Naive thymus-derived CD4-positive, alpha-beta T cell (primary cell): ENCODE results near the gene SH3RF3. TPM values are rescaled to one million over a fixed set of nuclear protein-coding genes. Genes with fewer than 3 reads are reported as not detected.

Source experiments
- ATAC-seq: fragments of 150-1000 bp; cut with Tn5 transposase; 2 replicates; pipeline ENCODE4 v1.10.0; 2021; ENCODE audit warnings: mild to moderate bottlenecking, moderate library complexity
- CTCF ChIA-PET: fragments of 350-600 bp; sonication (Branson Sonifier 250); formaldehyde crosslinking; loops from one replicate; lab custom pipeline; 2021; ENCODE audit warnings: antibody characterized with exemption; lab: Charles Lee
- POLR2A ChIA-PET: fragments of 350-600 bp; sonication (Branson Sonifier 250); formaldehyde crosslinking; loops from one replicate; lab custom pipeline; 2021; ENCODE audit warnings: antibody characterized with exemption, inconsistent platforms; lab: Charles Lee
- DNase-seq, 9 donors: peaks; one replicate each; pipeline versions ENCODE4 v3.0.0 to v3.0.0-alpha.2; 2020 to 2022; ENCODE audit warnings: mixed read lengths in 1 of 9
- H3K27ac ChIP-seq: one replicate; pipeline ENCODE4 v1.7.0; 2013; ENCODE audit warnings: mild to moderate bottlenecking, low read depth, low read length, moderate library complexity
- H3K27me3 ChIP-seq, 2 donors: one replicate each; pipeline ENCODE4 v1.7.0; 2013; ENCODE audit warnings: low read length in 2 of 2, mild to moderate bottlenecking in 2 of 2, moderate library complexity in 2 of 2; ENCODE audit not compliant: control insufficient read depth in 2 of 2, insufficient read depth in 2 of 2
- H3K36me3 ChIP-seq, 3 experiments: 1 replicate in 2 of 3; 2 replicates in 1 of 3; pipeline ENCODE4 v1.7.0; 2013; ENCODE audit warnings: low read length in 3 of 3, mild to moderate bottlenecking in 3 of 3, moderate library complexity in 1 of 3; ENCODE audit not compliant: insufficient read depth in 3 of 3, control insufficient read depth in 2 of 3
- H3K4me1 ChIP-seq, 2 donors: one replicate each; pipeline ENCODE4 v1.7.0; 2013; ENCODE audit warnings: low read length in 2 of 2, mild to moderate bottlenecking in 2 of 2, moderate library complexity in 1 of 2; ENCODE audit not compliant: control insufficient read depth in 2 of 2, insufficient read depth in 2 of 2
- H3K4me3 ChIP-seq: 2 replicates; pipeline ENCODE4 v1.7.0; 2013; ENCODE audit warnings: mild to moderate bottlenecking, low read length
- H3K9me3 ChIP-seq, 3 experiments: 1 replicate in 2 of 3; 2 replicates in 1 of 3; pipeline ENCODE4 v1.7.0; 2013; ENCODE audit warnings: low read length in 3 of 3; ENCODE audit not compliant: control insufficient read depth in 2 of 3
- H3K27ac Mint-ChIP-seq, 9 donors: one replicate each; pipeline ENCODE4 v1.8.0; 2020 to 2022; ENCODE audit warnings: mixed read lengths in 9 of 9, mild to moderate bottlenecking in 8 of 9, moderate library complexity in 5 of 9, inconsistent platforms in 2 of 9
- H3K27me3 Mint-ChIP-seq, 5 donors: one replicate each; pipeline ENCODE4 v1.8.0; 2021 to 2022; ENCODE audit warnings: mixed read lengths in 5 of 5, mild to moderate bottlenecking in 1 of 5
- H3K36me3 Mint-ChIP-seq, 5 donors: one replicate each; pipeline ENCODE4 v1.8.0; 2020 to 2022; ENCODE audit warnings: mixed read lengths in 5 of 5, mild to moderate bottlenecking in 3 of 5, inconsistent platforms in 1 of 5
- H3K4me1 Mint-ChIP-seq, 7 donors: one replicate each; pipeline ENCODE4 v1.8.0; 2020 to 2022; ENCODE audit warnings: mixed read lengths in 7 of 7, mild to moderate bottlenecking in 3 of 7, inconsistent platforms in 1 of 7
- H3K4me3 Mint-ChIP-seq, 10 donors: one replicate each; pipeline ENCODE4 v1.8.0; 2020 to 2022; ENCODE audit warnings: mild to moderate bottlenecking in 10 of 10, mixed read lengths in 10 of 10, moderate library complexity in 6 of 10, inconsistent platforms in 2 of 10
- H3K9me3 Mint-ChIP-seq, 11 donors: one replicate each; pipeline ENCODE4 v1.8.0; 2020 to 2022; ENCODE audit warnings: mixed read lengths in 11 of 11, mild to moderate bottlenecking in 4 of 11, inconsistent platforms in 1 of 11, moderate library complexity in 1 of 11
- intact Hi-C, 2 donors: fragments of 100-400 bp; cut with micrococcal nuclease; formaldehyde crosslinking; loops; one replicate each; pipeline ENCODE4 v1.15.1; 2023
- polyA plus RNA-seq, 2 donors: library from polyadenylated mRNA; unstranded; fragments of 300-500 nt; fragmentation: Illumina TruSeq; gene quantifications; one replicate each; pipeline ENCODE4 v1.2.3, GENCODE V29; 2021
- total RNA-seq, 6 experiments: library from RNA in 5 of 6; stranded (reverse) in 5 of 6; gene quantifications; 1 replicate in 5 of 6; 2 replicates in 1 of 6; pipeline ENCODE4 v1.2.3 and lab custom pipeline; 2021 to 2026

Gene SH3RF3
- total and polyA plus RNA-seq, 7 experiments from 2014 or later, result 0.19 to 11.5 (median 4.8) TPM

GRCh38 chr2:109481599-109481998 is 352.6 kb downstream of the SH3RF3 start:
- H3K4me1 ChIP-seq, result no peaks in the 10 kb centered on the region
- no peaks in the 10 kb centered on the region for H3K9me3 ChIP-seq
- H3K9me3 Mint-ChIP-seq, result no peaks in the 10 kb centered on the region
- H3K36me3 ChIP-seq, result no peaks in the 10 kb centered on the region
- H3K27ac Mint-ChIP-seq, result no peak overlapping the region
- H3K4me1 Mint-ChIP-seq, result peaks cover 0 to 3% (median 0%) of the 10 kb centered on the region in 7 donors
- ChIA-PET CTCF (no interaction called here), POLR2A (no interaction called here)
- intact Hi-C loops, result no loop called here
- H3K27me3 Mint-ChIP-seq, result peaks cover 0 to 4% (median 0%) of the 10 kb centered on the region in 5 donors
- no peaks in the 10 kb centered on the region for H3K27me3 ChIP-seq
- no peak for ATAC-seq
- peaks cover 0 to 23% (median 0%) of the 10 kb centered on the region in 5 donors for H3K36me3 Mint-ChIP-seq
- no peak overlapping the region for H3K4me3 Mint-ChIP-seq
- no peak overlapping the region for H3K27ac ChIP-seq
- no peak for DNase-seq
- no peak overlapping the region for H3K4me3 ChIP-seq

GRCh38 chr2:109482361-109482861 is 353.4 kb downstream of the SH3RF3 start:
- Mint-ChIP-seq H3K36me3 (peaks cover 0 to 28% (median 0%) of the 10 kb centered on the region in 5 donors), H3K27ac (peak overlapping the region in 2 of 9 donors; percentile 4 to 25), H3K9me3 (no peaks in the 10 kb centered on the region), H3K27me3 (peaks cover 0 to 4% (median 0%) of the 10 kb centered on the region in 5 donors), H3K4me1 (peaks cover 0 to 3% (median 0%) of the 10 kb centered on the region in 7 donors), H3K4me3 (no peak overlapping the region)
- H3K27me3 ChIP-seq, result no peaks in the 10 kb centered on the region
- no peaks in the 10 kb centered on the region for H3K4me1 ChIP-seq
- no peaks in the 10 kb centered on the region for H3K9me3 ChIP-seq
- no peak overlapping the region for H3K27ac ChIP-seq
- ChIA-PET CTCF (no interaction called here), POLR2A (no interaction called here)
- no peaks in the 10 kb centered on the region for H3K36me3 ChIP-seq
- DNase-seq (no peak), ATAC-seq (no peak)
- intact Hi-C loops, result no loop called here
- H3K4me3 ChIP-seq, result no peak overlapping the region

DNA sequence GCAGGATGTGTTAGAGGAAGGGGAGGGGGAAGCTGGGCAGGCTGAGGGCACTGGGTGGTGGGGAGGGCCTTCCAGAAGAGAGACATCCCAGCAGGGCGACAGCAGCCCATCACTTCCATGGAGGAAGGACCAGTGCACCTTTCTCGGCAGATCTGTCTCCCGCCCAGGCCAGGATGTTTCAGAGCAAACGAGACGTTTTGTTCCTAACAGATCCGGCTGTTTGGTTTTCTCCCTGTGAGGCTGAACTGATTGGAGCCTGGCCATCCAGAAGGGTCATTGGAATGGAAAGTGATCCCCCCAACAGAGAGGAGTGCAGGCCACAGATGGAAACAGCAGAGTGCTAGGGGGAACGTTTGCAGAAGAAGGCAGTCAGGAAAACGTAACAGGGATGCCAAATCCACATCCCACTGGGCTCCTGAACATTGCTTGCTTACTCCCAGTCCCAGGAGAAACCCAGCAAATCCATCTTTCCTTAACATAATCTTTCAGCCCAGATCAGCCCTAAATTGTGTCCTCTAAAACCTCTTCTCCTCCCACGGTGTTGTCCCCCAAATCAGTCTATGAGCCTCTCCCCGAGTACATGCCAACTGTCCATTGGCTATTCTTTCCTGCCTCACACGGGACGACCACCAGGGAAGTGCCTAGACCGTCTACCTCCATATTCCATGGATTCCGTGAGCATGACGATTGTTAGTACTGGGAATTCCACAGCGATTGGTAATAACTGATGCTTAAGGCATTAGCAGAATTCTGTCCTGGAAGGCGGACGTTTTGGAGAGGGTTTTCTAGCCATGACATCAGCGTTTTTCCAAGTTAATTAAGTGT is 357.9 kb downstream of the SH3RF3 start:
- Histone ChIP-seq H3K27me3 (no peaks in the 10 kb centered on the region), H3K4me3 (no peak overlapping the region), H3K27ac (no peak overlapping the region), H3K4me1 (no peaks in the 10 kb centered on the region), H3K9me3 (no peaks in the 10 kb centered on the region), H3K36me3 (no peaks in the 10 kb centered on the region)
- POLR2A ChIA-PET, result no interaction called here
- no peaks in the 10 kb centered on the region for H3K27me3 Mint-ChIP-seq
- peaks cover 0 to 3% (median 0%) of the 10 kb centered on the region in 7 donors for H3K4me1 Mint-ChIP-seq
- no peaks in the 10 kb centered on the region for H3K9me3 Mint-ChIP-seq
- DNase-seq, result no peak
- intact Hi-C loops, result no loop called here
- H3K27ac Mint-ChIP-seq, result peak overlapping the region in 1 of 9 donors; percentile 64
- H3K36me3 Mint-ChIP-seq, result peaks cover 0 to 22% (median 0%) of the 10 kb centered on the region in 5 donors
- no peak overlapping the region for H3K4me3 Mint-ChIP-seq
- no peak for ATAC-seq
- CTCF ChIA-PET, result no interaction called here

- Histone ChIP-seq H3K4me1 (no peaks in the 10 kb centered on the region), H3K9me3 (no peaks in the 10 kb centered on the region), H3K36me3 (no peaks in the 10 kb centered on the region), H3K27me3 (no peaks in the 10 kb centered on the region), H3K27ac (no peak overlapping the region), H3K4me3 (no peak overlapping the region)
- POLR2A ChIA-PET, result no interaction called here
- CTCF ChIA-PET, result no interaction called here
- Mint-ChIP-seq H3K4me1 (peaks cover 0 to 3% (median 0%) of the 10 kb centered on the region in 7 donors), H3K9me3 (no peaks in the 10 kb centered on the region), H3K27me3 (no peaks in the 10 kb centered on the region), H3K36me3 (peaks cover 0 to 22% (median 0%) of the 10 kb centered on the region in 5 donors), H3K27ac (no peak overlapping the region), H3K4me3 (no peak overlapping the region)
- no peak for DNase-seq
- no peak for ATAC-seq
- intact Hi-C loops, result no loop called here
These were observed 358.5 kb downstream of the SH3RF3 start for GRCh38 chr2:109487536-109487869.

GRCh38 chr2:109487871-109488655 is 359.1 kb downstream of the SH3RF3 start:
- H3K36me3 ChIP-seq, result no peaks in the 10 kb centered on the region
- Mint-ChIP-seq H3K9me3 (no peaks in the 10 kb centered on the region), H3K4me1 (peaks cover 0 to 3% (median 0%) of the 10 kb centered on the region in 7 donors), H3K36me3 (peaks cover 0 to 17% (median 0%) of the 10 kb centered on the region in 5 donors), H3K27ac (no peak overlapping the region), H3K4me3 (no peak overlapping the region), H3K27me3 (no peaks in the 10 kb centered on the region)
- H3K4me3 ChIP-seq, result no peak overlapping the region
- CTCF ChIA-PET, result interaction anchor here (1.0 kb wide), 1 partner anchor 22 kb away, joined by 4 read pairs; no protein-coding TSS in a partner anchor
- DNase-seq (no peak), ATAC-seq (no peak)
- no peaks in the 10 kb centered on the region for H3K27me3 ChIP-seq
- no peak overlapping the region for H3K27ac ChIP-seq
- no peaks in the 10 kb centered on the region for H3K9me3 ChIP-seq
- intact Hi-C loops, result no loop called here
- no peaks in the 10 kb centered on the region for H3K4me1 ChIP-seq
- POLR2A ChIA-PET, result no interaction called here

DNA sequence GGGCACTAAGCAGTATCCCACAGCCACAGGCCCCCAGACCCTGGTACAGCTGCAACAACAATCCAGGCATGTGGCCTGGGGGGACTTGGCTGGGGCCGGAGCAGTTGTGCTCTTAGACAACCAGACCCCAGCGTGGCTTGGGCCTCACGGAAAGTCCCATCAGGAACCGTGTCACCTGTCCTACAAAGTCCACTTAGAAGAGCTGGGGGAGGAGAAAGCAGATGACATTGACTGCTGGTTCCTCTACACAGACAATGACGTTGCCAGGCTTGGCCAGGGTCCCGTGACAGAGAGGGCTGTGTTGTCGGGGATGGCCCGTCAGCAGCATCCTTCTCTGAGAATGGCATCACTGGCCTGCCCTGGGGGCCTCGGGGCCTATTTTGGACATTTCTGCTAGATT is 360.3 kb downstream of the SH3RF3 start:
- H3K4me3 ChIP-seq, result no peak overlapping the region
- ATAC-seq (no peak), DNase-seq (no peak)
- intact Hi-C loops, result no loop called here
- H3K36me3 ChIP-seq, result no peaks in the 10 kb centered on the region
- H3K27ac Mint-ChIP-seq, result no peak overlapping the region
- no peak overlapping the region for H3K4me3 Mint-ChIP-seq
- ChIA-PET CTCF (interaction anchor here (0.6 to 1.0 kb wide), 2 partner anchors 21 to 466 kb away, joined by 3 to 4 read pairs; no protein-coding TSS in a partner anchor), POLR2A (no interaction called here)
- no peaks in the 10 kb centered on the region for H3K9me3 Mint-ChIP-seq
- H3K4me1 Mint-ChIP-seq, result peaks cover 0 to 3% (median 0%) of the 10 kb centered on the region in 7 donors
- no peaks in the 10 kb centered on the region for H3K27me3 Mint-ChIP-seq
- no peaks in the 10 kb centered on the region for H3K4me1 ChIP-seq
- no peak overlapping the region for H3K27ac ChIP-seq
- no peaks in the 10 kb centered on the region for H3K9me3 ChIP-seq
- H3K27me3 ChIP-seq, result no peaks in the 10 kb centered on the region
- peaks cover 0 to 10% (median 0%) of the 10 kb centered on the region in 5 donors for H3K36me3 Mint-ChIP-seq
